Glutamatergic neuron (in vitro differentiated cells): ENCODE data around the gene ELMO1. TPM values are rescaled to one million over a fixed set of nuclear protein-coding genes. Genes with fewer than 3 reads are reported as not detected.

ENCODE experiments used
- DNase-seq: peaks from one replicate; pipeline ENCODE4 v3.0.0; 2022
- H3K27ac Mint-ChIP-seq: one replicate; pipeline ENCODE4 v1.8.0; 2020; ENCODE audit warnings: mild to moderate bottlenecking, mixed read lengths, inconsistent platforms; ENCODE audit not compliant: unreplicated experiment
- H3K27me3 Mint-ChIP-seq: one replicate; pipeline ENCODE4 v1.8.0; 2020; ENCODE audit warnings: mild to moderate bottlenecking, moderate library complexity, mixed read lengths, inconsistent platforms; ENCODE audit not compliant: unreplicated experiment
- H3K36me3 Mint-ChIP-seq: one replicate; pipeline ENCODE4 v1.8.0; 2020; ENCODE audit warnings: mild to moderate bottlenecking, mixed read lengths, inconsistent platforms; ENCODE audit not compliant: unreplicated experiment
- H3K4me1 Mint-ChIP-seq: one replicate; pipeline ENCODE4 v1.8.0; 2020; ENCODE audit warnings: mild to moderate bottlenecking, low read depth, mixed read lengths, inconsistent platforms; ENCODE audit not compliant: unreplicated experiment
- H3K4me3 Mint-ChIP-seq: one replicate; pipeline ENCODE4 v1.8.0; 2020; ENCODE audit warnings: mild to moderate bottlenecking, mixed read lengths, inconsistent platforms; ENCODE audit not compliant: unreplicated experiment
- H3K9me3 Mint-ChIP-seq: one replicate; pipeline ENCODE4 v1.8.0; 2020; ENCODE audit warnings: mild to moderate bottlenecking, moderate library complexity, mixed read lengths, inconsistent platforms; ENCODE audit not compliant: unreplicated experiment
- CTCF ChIP-seq: fragments of 200-600 bp; sonication (generic); IDR thresholded peaks from one replicate; pipeline ENCODE4 v1.5.0; 2021; ENCODE audit not compliant: partially characterized antibody, unreplicated experiment
- total RNA-seq: library from RNA; stranded (reverse); fragmentation: NEBNext Ultra II Directional; extraction: Animal tissue kit (Norgen Biotek cat#: 25700); gene quantifications from one replicate; pipeline ENCODE4 v1.2.1, GENCODE V29; 2021; ENCODE audit not compliant: unreplicated experiment

Gene ELMO1
- total RNA-seq, 1 donor from 2014 or later = 5.5 TPM

- H3K27me3 Mint-ChIP-seq = no peaks in the 10 kb centered on the region
- no peak for TF ChIP-seq CTCF
- H3K36me3 Mint-ChIP-seq = peaks cover 7% of the 10 kb centered on the region
- peaks cover 9% of the 10 kb centered on the region for H3K4me1 Mint-ChIP-seq
- H3K4me3 Mint-ChIP-seq = no peak overlapping the region
- DNase-seq = no peak
- no peak overlapping the region for H3K27ac Mint-ChIP-seq
- no peaks in the 10 kb centered on the region for H3K9me3 Mint-ChIP-seq
These were observed 298.5 kb downstream of the ELMO1 start for GRCh38 chr7:37150180-37150579.

GRCh38 chr7:37149773-37150124 lies 298.9 kb downstream of the ELMO1 start:
- peaks cover 9% of the 10 kb centered on the region for H3K4me1 Mint-ChIP-seq
- no peaks in the 10 kb centered on the region for H3K9me3 Mint-ChIP-seq
- peaks cover 4% of the 10 kb centered on the region for H3K36me3 Mint-ChIP-seq
- TF ChIP-seq CTCF = no peak
- no peaks in the 10 kb centered on the region for H3K27me3 Mint-ChIP-seq
- H3K27ac Mint-ChIP-seq = no peak overlapping the region
- no peak overlapping the region for H3K4me3 Mint-ChIP-seq
- no peak for DNase-seq

- no peak for TF ChIP-seq CTCF
- DNase-seq = no peak
- Mint-ChIP-seq H3K27me3 (no peaks in the 10 kb centered on the region), H3K4me3 (no peak overlapping the region), H3K36me3 (peaks cover 4% of the 10 kb centered on the region), H3K27ac (no peak overlapping the region), H3K4me1 (peaks cover 9% of the 10 kb centered on the region), H3K9me3 (no peaks in the 10 kb centered on the region)
These were observed 299.5 kb downstream of the ELMO1 start for GRCh38 chr7:37149051-37149772.

- TF ChIP-seq CTCF = no peak
- H3K27ac Mint-ChIP-seq = no peak overlapping the region
These were observed 303.0 kb downstream of the ELMO1 start for GRCh38 chr7:37145682-37146081.

GRCh38 chr7:37144423-37144822 lies 304.2 kb downstream of the ELMO1 start:
- Mint-ChIP-seq H3K4me3 (no peak overlapping the region), H3K9me3 (no peaks in the 10 kb centered on the region), H3K4me1 (peaks cover 4% of the 10 kb centered on the region), H3K36me3 (peaks cover 9% of the 10 kb centered on the region), H3K27me3 (no peaks in the 10 kb centered on the region), H3K27ac (no peak overlapping the region)
- no peak for DNase-seq
- no peak for TF ChIP-seq CTCF

More at GRCh38 chr7:37145682-37146081, 303.0 kb downstream of the ELMO1 start:
- Mint-ChIP-seq H3K27me3 (no peaks in the 10 kb centered on the region), H3K4me3 (no peak overlapping the region), H3K4me1 (peaks cover 6% of the 10 kb centered on the region), H3K36me3 (peaks cover 5% of the 10 kb centered on the region), H3K9me3 (no peaks in the 10 kb centered on the region)
- DNase-seq = no peak
